WTC11 (cell line): ENCODE measurements around the gene RABGAP1. TPM values are rescaled to one million over a fixed set of nuclear protein-coding genes. Genes with fewer than 3 reads are reported as not detected.

Experiments
- ATAC-seq: fragments of 200-7000 bp; cut with Tn5 transposase; 2 replicates; pipeline ENCODE4 v1.10.0; 2021; ENCODE audit warnings: mild to moderate bottlenecking, moderate library complexity
- CTCF ChIA-PET: fragments of 300-600 bp; sonication (Branson Sonifier 250); formaldehyde crosslinking; loops from one replicate; lab custom pipeline; 2021; ENCODE audit warnings: antibody characterized with exemption; lab: Charles Lee
- POLR2A ChIA-PET: fragments of 350-600 bp; sonication (Branson Sonifier 250); formaldehyde crosslinking; loops from one replicate; lab custom pipeline; 2021; ENCODE audit warnings: antibody characterized with exemption; lab: Charles Lee
- DNase-seq: peaks from one replicate; pipeline ENCODE4 v3.0.0; 2021; ENCODE audit warnings: low spot score
- H3K27ac Mint-ChIP-seq: 2 replicates; pipeline ENCODE4 v1.8.0; 2021; ENCODE audit warnings: mixed read lengths
- H3K27me3 Mint-ChIP-seq: 2 replicates; pipeline ENCODE4 v1.8.0; 2021; ENCODE audit warnings: low read depth, mild to moderate bottlenecking, moderate library complexity, mixed read lengths
- H3K36me3 Mint-ChIP-seq: 2 replicates; pipeline ENCODE4 v1.8.0; 2021; ENCODE audit warnings: mixed read lengths
- H3K4me1 Mint-ChIP-seq: 2 replicates; pipeline ENCODE4 v1.8.0; 2022; ENCODE audit warnings: mixed read lengths
- H3K4me3 Mint-ChIP-seq: 2 replicates; pipeline ENCODE4 v1.8.0; 2021; ENCODE audit warnings: mild to moderate bottlenecking, moderate library complexity, mixed read lengths
- H3K9me3 Mint-ChIP-seq: 2 replicates; pipeline ENCODE4 v1.8.0; 2021; ENCODE audit warnings: mixed read lengths
- CTCF ChIP-seq: fragments of 200-600 bp; IDR thresholded peaks from 2 replicates; pipeline ENCODE4 v1.8.0; 2022; ENCODE audit warnings: antibody characterized with exemption
- GTF2I ChIP-seq: fragments of 250-450 bp; sonication (Bioruptor Pico); conservative IDR thresholded peaks from 2 replicates; pipeline ENCODE4 v1.4.0; 2021; ENCODE audit warnings: mild to moderate bottlenecking
- JAZF1 ChIP-seq: fragments of 250-450 bp; sonication (Bioruptor Pico); IDR thresholded peaks from 2 replicates; pipeline ENCODE4 v1.9.0; 2021; ENCODE audit warnings: moderate library complexity, mild to moderate bottlenecking, inconsistent platforms
- MAX ChIP-seq: sonication (generic); formaldehyde crosslinking; IDR thresholded peaks from 2 replicates; pipeline ENCODE4 v1.8.0; 2022; ENCODE audit warnings: mild to moderate bottlenecking, missing genetic modification reagents
- NR2C2 ChIP-seq: sonication (generic); formaldehyde crosslinking; IDR thresholded peaks from 2 replicates; pipeline ENCODE4 v1.8.0; 2022; ENCODE audit warnings: mild to moderate bottlenecking, missing genetic modification reagents
- SOX15 ChIP-seq: fragments of 250-450 bp; sonication (Bioruptor Pico); IDR thresholded peaks from 2 replicates; pipeline ENCODE4 v1.9.0; 2021; ENCODE audit warnings: mild to moderate bottlenecking
- TEAD4 ChIP-seq: sonication (generic); formaldehyde crosslinking; IDR thresholded peaks from 2 replicates; pipeline ENCODE4 v1.8.0; 2022; ENCODE audit warnings: mild to moderate bottlenecking, missing genetic modification reagents
- ZNF219 ChIP-seq: sonication (generic); formaldehyde crosslinking; IDR thresholded peaks from 2 replicates; pipeline ENCODE4 v1.8.0; 2023; ENCODE audit warnings: missing genetic modification reagents, mild to moderate bottlenecking, borderline replicate concordance
- ZNF396 ChIP-seq: fragments of 250-450 bp; sonication (Bioruptor Pico); IDR thresholded peaks from 2 replicates; pipeline ENCODE4 v1.8.0; 2021; ENCODE audit warnings: mild to moderate bottlenecking, moderate library complexity, borderline replicate concordance
- ZNF416 ChIP-seq: fragments of 250-450 bp; sonication (Bioruptor Pico); IDR thresholded peaks from 2 replicates; pipeline ENCODE4 v1.9.0; 2021; ENCODE audit warnings: mild to moderate bottlenecking, inconsistent platforms
- ZNF671 ChIP-seq: fragments of 250-450 bp; sonication (Bioruptor Pico); IDR thresholded peaks from 2 replicates; pipeline ENCODE4 v1.8.0; 2021; ENCODE audit warnings: mild to moderate bottlenecking
- total RNA-seq: library from RNA; stranded (reverse); gene quantifications from 3 replicates; pipeline ENCODE4 v1.2.3, GENCODE V29; 2021
- TF ChIP-seq, protein P1 (sequence below): fragments of 250-450 bp; sonication (Bioruptor Pico); IDR thresholded peaks from 2 replicates; pipeline ENCODE4 v2.1.2; 2022; ENCODE audit warnings: mild to moderate bottlenecking, moderate library complexity
- TF ChIP-seq, protein P2 (sequence below): sonication (generic); formaldehyde crosslinking; IDR thresholded peaks from 2 replicates; pipeline ENCODE4 v1.8.0; 2022; ENCODE audit warnings: mild to moderate bottlenecking, missing genetic modification reagents
- TF ChIP-seq, protein P3 (sequence below): fragments of 250-450 bp; sonication (Bioruptor Pico); IDR thresholded peaks from 2 replicates; pipeline ENCODE4 v1.8.0; 2021; ENCODE audit warnings: mild to moderate bottlenecking
- TF ChIP-seq, protein P4 (sequence below): sonication (generic); formaldehyde crosslinking; IDR thresholded peaks from 2 replicates; pipeline ENCODE4 v1.8.1; 2022; ENCODE audit warnings: low read depth, missing genetic modification reagents, borderline replicate concordance
- TF ChIP-seq, protein P5 (sequence below): sonication (generic); formaldehyde crosslinking; IDR thresholded peaks from 2 replicates; pipeline ENCODE4 v1.8.1; 2023; ENCODE audit warnings: mild to moderate bottlenecking, missing genetic modification reagents
- TF ChIP-seq, protein P6 (sequence below): fragments of 250-450 bp; sonication (Bioruptor Pico); IDR thresholded peaks from 2 replicates; pipeline ENCODE4 v1.9.0; 2021; ENCODE audit warnings: mild to moderate bottlenecking
- TF ChIP-seq, protein P7 (sequence below): sonication (generic); formaldehyde crosslinking; IDR thresholded peaks from 2 replicates; pipeline ENCODE4 v1.8.1; 2022; ENCODE audit warnings: mild to moderate bottlenecking, missing genetic modification reagents, moderate library complexity, borderline replicate concordance

The RABGAP1 gene
- total RNA-seq, 1 experiment from 2014 or later = 38.1 TPM

GRCh38 chr9:123104807-123105206 is 164.0 kb downstream of the RABGAP1 start (continued):
- TF ChIP-seq CTCF (no peak), ZNF219 (CRISPR knock-in tag) (no peak), GTF2I (CRISPR knock-in tag) (no peak), ZNF671 (CRISPR knock-in tag) (no peak), SOX15 (CRISPR knock-in tag) (no peak)
- TF ChIP-seq, all 79 proteins: peak for 0

- no peak for ATAC-seq
- no peak for TF ChIP-seq ZNF416
- TF ChIP-seq JAZF1 = no peak
- TF ChIP-seq TEAD4 (CRISPR knock-in tag) = no peak
- TF ChIP-seq, protein P1, sequence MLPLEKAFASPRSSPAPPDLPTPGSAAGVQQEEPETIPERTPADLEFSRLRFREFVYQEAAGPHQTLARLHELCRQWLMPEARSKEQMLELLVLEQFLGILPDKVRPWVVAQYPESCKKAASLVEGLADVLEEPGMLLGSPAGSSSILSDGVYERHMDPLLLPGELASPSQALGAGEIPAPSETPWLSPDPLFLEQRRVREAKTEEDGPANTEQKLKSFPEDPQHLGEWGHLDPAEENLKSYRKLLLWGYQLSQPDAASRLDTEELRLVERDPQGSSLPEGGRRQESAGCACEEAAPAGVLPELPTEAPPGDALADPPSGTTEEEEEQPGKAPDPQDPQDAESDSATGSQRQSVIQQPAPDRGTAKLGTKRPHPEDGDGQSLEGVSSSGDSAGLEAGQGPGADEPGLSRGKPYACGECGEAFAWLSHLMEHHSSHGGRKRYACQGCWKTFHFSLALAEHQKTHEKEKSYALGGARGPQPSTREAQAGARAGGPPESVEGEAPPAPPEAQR (CRISPR knock-in tag) = no peak
- TF ChIP-seq ZNF396 (CRISPR knock-in tag) = no peak
- TF ChIP-seq NR2C2 (CRISPR knock-in tag) = no peak
- TF ChIP-seq, protein P2, sequence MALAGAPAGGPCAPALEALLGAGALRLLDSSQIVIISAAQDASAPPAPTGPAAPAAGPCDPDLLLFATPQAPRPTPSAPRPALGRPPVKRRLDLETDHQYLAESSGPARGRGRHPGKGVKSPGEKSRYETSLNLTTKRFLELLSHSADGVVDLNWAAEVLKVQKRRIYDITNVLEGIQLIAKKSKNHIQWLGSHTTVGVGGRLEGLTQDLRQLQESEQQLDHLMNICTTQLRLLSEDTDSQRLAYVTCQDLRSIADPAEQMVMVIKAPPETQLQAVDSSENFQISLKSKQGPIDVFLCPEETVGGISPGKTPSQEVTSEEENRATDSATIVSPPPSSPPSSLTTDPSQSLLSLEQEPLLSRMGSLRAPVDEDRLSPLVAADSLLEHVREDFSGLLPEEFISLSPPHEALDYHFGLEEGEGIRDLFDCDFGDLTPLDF = no peak
- TF ChIP-seq, protein P3, sequence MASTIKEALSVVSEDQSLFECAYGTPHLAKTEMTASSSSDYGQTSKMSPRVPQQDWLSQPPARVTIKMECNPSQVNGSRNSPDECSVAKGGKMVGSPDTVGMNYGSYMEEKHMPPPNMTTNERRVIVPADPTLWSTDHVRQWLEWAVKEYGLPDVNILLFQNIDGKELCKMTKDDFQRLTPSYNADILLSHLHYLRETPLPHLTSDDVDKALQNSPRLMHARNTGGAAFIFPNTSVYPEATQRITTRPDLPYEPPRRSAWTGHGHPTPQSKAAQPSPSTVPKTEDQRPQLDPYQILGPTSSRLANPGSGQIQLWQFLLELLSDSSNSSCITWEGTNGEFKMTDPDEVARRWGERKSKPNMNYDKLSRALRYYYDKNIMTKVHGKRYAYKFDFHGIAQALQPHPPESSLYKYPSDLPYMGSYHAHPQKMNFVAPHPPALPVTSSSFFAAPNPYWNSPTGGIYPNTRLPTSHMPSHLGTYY (CRISPR knock-in tag) = no peak
- TF ChIP-seq, protein P4, sequence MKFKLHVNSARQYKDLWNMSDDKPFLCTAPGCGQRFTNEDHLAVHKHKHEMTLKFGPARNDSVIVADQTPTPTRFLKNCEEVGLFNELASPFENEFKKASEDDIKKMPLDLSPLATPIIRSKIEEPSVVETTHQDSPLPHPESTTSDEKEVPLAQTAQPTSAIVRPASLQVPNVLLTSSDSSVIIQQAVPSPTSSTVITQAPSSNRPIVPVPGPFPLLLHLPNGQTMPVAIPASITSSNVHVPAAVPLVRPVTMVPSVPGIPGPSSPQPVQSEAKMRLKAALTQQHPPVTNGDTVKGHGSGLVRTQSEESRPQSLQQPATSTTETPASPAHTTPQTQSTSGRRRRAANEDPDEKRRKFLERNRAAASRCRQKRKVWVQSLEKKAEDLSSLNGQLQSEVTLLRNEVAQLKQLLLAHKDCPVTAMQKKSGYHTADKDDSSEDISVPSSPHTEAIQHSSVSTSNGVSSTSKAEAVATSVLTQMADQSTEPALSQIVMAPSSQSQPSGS (CRISPR knock-in tag) = no peak
- no peak for DNase-seq
- H3K4me1 Mint-ChIP-seq = peaks cover 10% of the 10 kb centered on the region
- ChIA-PET CTCF (no interaction called here), POLR2A (no interaction called here)
- peaks cover 40% of the 10 kb centered on the region for H3K36me3 Mint-ChIP-seq
- no peaks in the 10 kb centered on the region for H3K9me3 Mint-ChIP-seq
- no peaks in the 10 kb centered on the region for H3K27me3 Mint-ChIP-seq
- no peak overlapping the region for H3K4me3 Mint-ChIP-seq
- no peak overlapping the region for H3K27ac Mint-ChIP-seq
These were observed 164.7 kb downstream of the RABGAP1 start for GRCh38 chr9:123105490-123105889.

DNA sequence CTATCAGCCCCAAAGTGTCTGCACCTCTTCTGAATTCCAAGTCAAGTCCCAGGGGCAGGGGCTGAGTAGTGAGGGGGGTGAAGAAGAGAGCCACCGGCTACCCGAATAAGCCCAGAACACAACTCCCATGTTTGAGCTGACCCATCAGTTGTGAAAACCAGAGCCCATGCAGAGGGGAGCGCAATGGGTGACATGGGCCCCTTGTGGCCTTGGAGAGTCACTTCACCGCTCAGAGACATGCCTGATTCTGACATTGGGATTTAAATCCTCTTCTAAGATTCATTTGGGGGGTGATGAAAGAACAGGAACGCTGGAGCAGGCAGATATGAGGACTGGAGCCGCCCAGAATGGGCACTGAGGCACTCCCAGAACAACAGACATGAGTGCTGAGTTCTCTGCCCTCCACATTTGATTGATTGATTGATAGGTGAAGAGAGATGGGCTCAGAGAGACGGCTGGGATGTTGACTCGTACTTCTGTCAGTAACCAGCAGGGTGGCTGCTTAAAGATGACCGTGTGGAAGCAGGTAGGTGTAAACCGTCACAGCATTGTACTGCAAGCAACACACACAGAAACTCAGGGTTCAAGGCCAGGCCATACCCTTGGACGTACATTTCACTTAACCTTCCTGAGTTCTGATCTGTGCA is 166.9 kb downstream of the RABGAP1 start:
- Mint-ChIP-seq H3K4me1 (peaks cover 16% of the 10 kb centered on the region), H3K27ac (peak overlapping the region; percentile 62; the same call in 1 of the 2 replicates), H3K4me3 (no peak overlapping the region), H3K36me3 (peaks cover 30% of the 10 kb centered on the region), H3K27me3 (no peaks in the 10 kb centered on the region), H3K9me3 (no peaks in the 10 kb centered on the region)
- CTCF ChIA-PET = interaction anchor here (1.0 to 2.3 kb wide), 4 partner anchors 10 to 275 kb away, joined by 3 to 10 read pairs (median 4); no protein-coding TSS in a partner anchor
- peak; percentile 6; the same call in 1 of the 2 replicates for ATAC-seq
- POLR2A ChIA-PET = interaction anchor here (1.1 kb wide), 1 partner anchor 32 kb away, joined by 3 read pairs; no protein-coding TSS in a partner anchor
- no peak for DNase-seq
- TF ChIP-seq, protein P2 = no peak
- TF ChIP-seq, protein P5, sequence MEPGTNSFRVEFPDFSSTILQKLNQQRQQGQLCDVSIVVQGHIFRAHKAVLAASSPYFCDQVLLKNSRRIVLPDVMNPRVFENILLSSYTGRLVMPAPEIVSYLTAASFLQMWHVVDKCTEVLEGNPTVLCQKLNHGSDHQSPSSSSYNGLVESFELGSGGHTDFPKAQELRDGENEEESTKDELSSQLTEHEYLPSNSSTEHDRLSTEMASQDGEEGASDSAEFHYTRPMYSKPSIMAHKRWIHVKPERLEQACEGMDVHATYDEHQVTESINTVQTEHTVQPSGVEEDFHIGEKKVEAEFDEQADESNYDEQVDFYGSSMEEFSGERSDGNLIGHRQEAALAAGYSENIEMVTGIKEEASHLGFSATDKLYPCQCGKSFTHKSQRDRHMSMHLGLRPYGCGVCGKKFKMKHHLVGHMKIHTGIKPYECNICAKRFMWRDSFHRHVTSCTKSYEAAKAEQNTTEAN = no peak
- TF ChIP-seq MAX (CRISPR knock-in tag) = no peak
- TF ChIP-seq, protein P6, sequence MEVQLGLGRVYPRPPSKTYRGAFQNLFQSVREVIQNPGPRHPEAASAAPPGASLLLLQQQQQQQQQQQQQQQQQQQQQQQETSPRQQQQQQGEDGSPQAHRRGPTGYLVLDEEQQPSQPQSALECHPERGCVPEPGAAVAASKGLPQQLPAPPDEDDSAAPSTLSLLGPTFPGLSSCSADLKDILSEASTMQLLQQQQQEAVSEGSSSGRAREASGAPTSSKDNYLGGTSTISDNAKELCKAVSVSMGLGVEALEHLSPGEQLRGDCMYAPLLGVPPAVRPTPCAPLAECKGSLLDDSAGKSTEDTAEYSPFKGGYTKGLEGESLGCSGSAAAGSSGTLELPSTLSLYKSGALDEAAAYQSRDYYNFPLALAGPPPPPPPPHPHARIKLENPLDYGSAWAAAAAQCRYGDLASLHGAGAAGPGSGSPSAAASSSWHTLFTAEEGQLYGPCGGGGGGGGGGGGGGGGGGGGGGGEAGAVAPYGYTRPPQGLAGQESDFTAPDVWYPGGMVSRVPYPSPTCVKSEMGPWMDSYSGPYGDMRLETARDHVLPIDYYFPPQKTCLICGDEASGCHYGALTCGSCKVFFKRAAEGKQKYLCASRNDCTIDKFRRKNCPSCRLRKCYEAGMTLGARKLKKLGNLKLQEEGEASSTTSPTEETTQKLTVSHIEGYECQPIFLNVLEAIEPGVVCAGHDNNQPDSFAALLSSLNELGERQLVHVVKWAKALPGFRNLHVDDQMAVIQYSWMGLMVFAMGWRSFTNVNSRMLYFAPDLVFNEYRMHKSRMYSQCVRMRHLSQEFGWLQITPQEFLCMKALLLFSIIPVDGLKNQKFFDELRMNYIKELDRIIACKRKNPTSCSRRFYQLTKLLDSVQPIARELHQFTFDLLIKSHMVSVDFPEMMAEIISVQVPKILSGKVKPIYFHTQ (CRISPR knock-in tag) = no peak
- TF ChIP-seq, protein P7, sequence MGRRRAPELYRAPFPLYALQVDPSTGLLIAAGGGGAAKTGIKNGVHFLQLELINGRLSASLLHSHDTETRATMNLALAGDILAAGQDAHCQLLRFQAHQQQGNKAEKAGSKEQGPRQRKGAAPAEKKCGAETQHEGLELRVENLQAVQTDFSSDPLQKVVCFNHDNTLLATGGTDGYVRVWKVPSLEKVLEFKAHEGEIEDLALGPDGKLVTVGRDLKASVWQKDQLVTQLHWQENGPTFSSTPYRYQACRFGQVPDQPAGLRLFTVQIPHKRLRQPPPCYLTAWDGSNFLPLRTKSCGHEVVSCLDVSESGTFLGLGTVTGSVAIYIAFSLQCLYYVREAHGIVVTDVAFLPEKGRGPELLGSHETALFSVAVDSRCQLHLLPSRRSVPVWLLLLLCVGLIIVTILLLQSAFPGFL (CRISPR knock-in tag) = no peak
